Measurements from ENCODE around the gene ST3GAL2.
A peak's percentile ranks its signal among the peaks of the same experiment; 100 is the strongest.
"Not testable (repeated sequence)": the region's sequence is repeated elsewhere in the genome, so short reads cannot be mapped to it uniquely, and the experiment has no call there.

The ST3GAL2 gene

GRCh38 chr16:70410734-70411133, 28.2 kb downstream of the ST3GAL2 start:
- no peak for DNase-seq

- DNase-seq: no peak
These were observed 31.1 kb downstream of the ST3GAL2 start for GRCh38 chr16:70407811-70408274.

GRCh38 chr16:70406104-70406503, 32.8 kb downstream of the ST3GAL2 start:
- not testable (repeated sequence) for DNase-seq

- no peak for DNase-seq
These were observed 35.8 kb downstream of the ST3GAL2 start for GRCh38 chr16:70402916-70403659.

GRCh38 chr16:70399951-70400350, 38.9 kb downstream of the ST3GAL2 start:
- DNase-seq: no peak

GRCh38 chr16:70399381-70399780, 39.5 kb downstream of the ST3GAL2 start:
- no peak for DNase-seq

- no peak for DNase-seq
These were observed 40.6 kb downstream of the ST3GAL2 start for GRCh38 chr16:70398177-70398743.

GRCh38 chr16:70396246-70396904, 42.5 kb downstream of the ST3GAL2 start:
- DNase-seq: no peak

- DNase-seq: no peak
These were observed 43.5 kb downstream of the ST3GAL2 start for GRCh38 chr16:70395345-70395901.

GRCh38 chr16:70394853-70395252, 44.0 kb downstream of the ST3GAL2 start:
- no peak for DNase-seq

GRCh38 chr16:70393662-70394061, 45.2 kb downstream of the ST3GAL2 start:
- no peak for DNase-seq

GRCh38 chr16:70392606-70393005, 46.3 kb downstream of the ST3GAL2 start:
- DNase-seq: no peak

GRCh38 chr16:70391881-70392481, 46.9 kb downstream of the ST3GAL2 start:
- DNase-seq: no peak

GRCh38 chr16:70391446-70391845, 47.5 kb downstream of the ST3GAL2 start:
- no peak for DNase-seq

GRCh38 chr16:70390774-70391173, 48.1 kb downstream of the ST3GAL2 start:
- no peak for DNase-seq

GRCh38 chr16:70388006-70388680, 50.8 kb downstream of the ST3GAL2 start:
- DNase-seq: no peak

GRCh38 chr16:70386289-70386986, 52.5 kb downstream of the ST3GAL2 start:
- not testable (repeated sequence) for DNase-seq

GRCh38 chr16:70383421-70383960, 55.4 kb downstream of the ST3GAL2 start:
- DNase-seq: no peak

- no peak for DNase-seq
These were observed 57.1 kb downstream of the ST3GAL2 start for GRCh38 chr16:70381604-70382342.

- peak; percentile 92 for DNase-seq
These were observed 57.8 kb downstream of the ST3GAL2 start for GRCh38 chr16:70380919-70381603.
